SK-N-SH treated with all-trans-retinoic acid at 6 μM for 48 hours (cell line): Measurements from ENCODE around the gene TAF6L.

ENCODE experiments used
- ESRRG ChIP-seq: fragments of 250-450 bp; sonication (Bioruptor Pico); IDR thresholded peaks from 2 replicates; pipeline ENCODE4 v1.6.1; 2021; ENCODE audit warnings: mild to moderate bottlenecking
- OSR1 ChIP-seq: fragments of 250-450 bp; sonication (Bioruptor Pico); IDR thresholded peaks from 2 replicates; pipeline ENCODE4 v1.8.0; 2022; ENCODE audit warnings: moderate library complexity, mild to moderate bottlenecking, inconsistent platforms
- ZFP3 ChIP-seq: fragments of 250-450 bp; sonication (Bioruptor Pico); IDR thresholded peaks from 2 replicates; pipeline ENCODE4 v1.5.0; 2020; ENCODE audit warnings: mild to moderate bottlenecking, moderate library complexity

DNA sequence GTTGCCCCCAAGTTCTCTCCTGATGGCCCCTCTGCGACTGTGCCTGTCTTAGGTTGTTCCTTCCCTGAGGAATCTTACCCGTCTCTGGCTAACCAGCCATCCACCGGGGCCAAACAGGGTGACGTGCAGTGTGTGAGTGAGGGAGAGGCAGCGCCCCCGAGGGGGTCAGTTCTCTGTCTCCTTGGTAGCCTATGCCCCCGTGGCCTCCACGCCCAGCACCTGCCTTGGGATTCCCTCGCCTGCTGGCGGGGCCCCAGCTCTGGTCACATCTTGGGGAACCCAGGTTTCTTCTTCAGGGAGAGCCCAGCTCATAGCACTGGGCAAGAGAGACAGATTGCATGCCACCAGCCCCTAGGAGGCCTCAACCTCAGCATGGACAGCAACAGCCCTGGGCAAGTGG is 28.3 kb downstream of the TAF6L start:
- TF ChIP-seq ESRRG (CRISPR knock-in tag) (no peak), ZFP3 (no peak), OSR1 (CRISPR knock-in tag) (no peak)
